ENCODE measurements around the gene TNPO1.

The TNPO1 gene

DNA sequence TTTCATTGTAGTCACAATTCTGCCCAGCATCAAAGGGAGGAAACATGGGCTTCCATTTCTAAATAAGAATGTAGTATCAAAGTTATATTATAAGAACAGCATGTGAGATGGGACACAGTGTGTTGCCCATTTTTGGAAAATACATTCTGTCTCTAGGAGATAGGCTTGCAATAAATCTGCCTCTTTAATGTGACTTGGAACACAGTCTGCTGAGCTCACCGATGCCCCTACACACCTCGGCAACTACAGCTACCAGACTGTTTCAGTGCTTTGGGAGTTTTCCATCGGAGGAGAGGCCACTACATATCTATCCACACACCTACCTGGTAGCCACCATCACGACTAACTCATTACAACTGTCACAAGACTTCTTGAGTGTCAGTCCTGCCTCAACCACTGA is 120.4 kb downstream of the TNPO1 start:
- DNase-seq (ENCODE audit: low read depth) = no peak
- H3K4me3 ChIP-seq (ENCODE audit: low read length) = no peak overlapping the region
- TF ChIP-seq, protein P1, sequence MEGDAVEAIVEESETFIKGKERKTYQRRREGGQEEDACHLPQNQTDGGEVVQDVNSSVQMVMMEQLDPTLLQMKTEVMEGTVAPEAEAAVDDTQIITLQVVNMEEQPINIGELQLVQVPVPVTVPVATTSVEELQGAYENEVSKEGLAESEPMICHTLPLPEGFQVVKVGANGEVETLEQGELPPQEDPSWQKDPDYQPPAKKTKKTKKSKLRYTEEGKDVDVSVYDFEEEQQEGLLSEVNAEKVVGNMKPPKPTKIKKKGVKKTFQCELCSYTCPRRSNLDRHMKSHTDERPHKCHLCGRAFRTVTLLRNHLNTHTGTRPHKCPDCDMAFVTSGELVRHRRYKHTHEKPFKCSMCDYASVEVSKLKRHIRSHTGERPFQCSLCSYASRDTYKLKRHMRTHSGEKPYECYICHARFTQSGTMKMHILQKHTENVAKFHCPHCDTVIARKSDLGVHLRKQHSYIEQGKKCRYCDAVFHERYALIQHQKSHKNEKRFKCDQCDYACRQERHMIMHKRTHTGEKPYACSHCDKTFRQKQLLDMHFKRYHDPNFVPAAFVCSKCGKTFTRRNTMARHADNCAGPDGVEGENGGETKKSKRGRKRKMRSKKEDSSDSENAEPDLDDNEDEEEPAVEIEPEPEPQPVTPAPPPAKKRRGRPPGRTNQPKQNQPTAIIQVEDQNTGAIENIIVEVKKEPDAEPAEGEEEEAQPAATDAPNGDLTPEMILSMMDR (IDR thresholded peaks at IDR 0.05; ENCODE audit: insufficient read depth, low read depth, low read length, missing control alignments) = no peak

DNA sequence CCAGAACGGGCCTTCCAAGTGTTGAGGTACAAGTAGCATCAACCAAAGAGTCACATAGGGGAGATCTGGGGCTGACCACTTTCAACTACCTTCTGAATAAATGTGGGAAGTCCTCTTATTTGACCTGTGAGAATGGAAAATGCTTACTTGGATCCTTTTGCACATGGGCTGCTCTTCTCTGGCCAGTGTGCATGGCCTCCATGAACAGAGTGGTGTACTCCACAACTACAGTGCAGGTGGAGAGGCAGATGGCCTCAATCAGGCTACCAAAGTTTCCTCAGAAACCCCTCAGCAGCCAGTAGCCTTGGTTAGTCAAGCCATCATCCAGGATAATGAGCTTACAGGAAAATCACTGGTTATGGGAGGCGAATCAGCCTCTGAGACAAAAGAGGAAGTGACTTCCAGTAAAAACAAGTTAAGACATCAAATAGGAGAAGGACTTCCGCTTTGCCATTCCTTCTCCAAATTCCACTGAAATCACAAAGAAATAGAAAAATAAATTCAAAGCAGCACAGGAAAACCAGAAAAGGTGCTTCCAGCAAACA is 121.1 kb downstream of the TNPO1 start:
- no peak overlapping the region for H3K4me3 ChIP-seq (ENCODE audit: low read length)
- TF ChIP-seq, protein P1 (IDR thresholded peaks at IDR 0.05; ENCODE audit: insufficient read depth, low read depth, low read length, missing control alignments) = no peak
- no peak for DNase-seq (ENCODE audit: low read depth)

DNA sequence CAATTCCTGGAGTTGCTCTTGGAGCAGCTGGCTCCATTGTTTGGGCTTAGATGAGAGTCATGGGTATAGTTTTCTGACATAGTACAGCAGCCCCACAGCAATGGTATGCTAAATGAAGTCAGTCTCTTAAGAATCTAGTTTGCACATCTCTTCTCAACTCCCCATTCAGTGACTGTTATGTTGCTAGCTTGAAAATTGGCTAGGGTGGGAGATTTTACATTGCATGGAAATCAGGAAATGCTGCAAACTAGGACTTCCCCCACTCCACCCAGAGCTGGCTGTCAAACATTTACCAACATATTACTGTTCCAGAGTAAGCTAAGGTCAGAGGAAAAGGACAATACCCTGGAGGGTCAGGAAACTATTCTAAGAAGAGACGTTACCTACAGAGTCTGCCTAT is 121.7 kb downstream of the TNPO1 start:
- TF ChIP-seq, protein P1 (IDR thresholded peaks at IDR 0.05; ENCODE audit: insufficient read depth, low read depth, low read length, missing control alignments) = no peak

DNA sequence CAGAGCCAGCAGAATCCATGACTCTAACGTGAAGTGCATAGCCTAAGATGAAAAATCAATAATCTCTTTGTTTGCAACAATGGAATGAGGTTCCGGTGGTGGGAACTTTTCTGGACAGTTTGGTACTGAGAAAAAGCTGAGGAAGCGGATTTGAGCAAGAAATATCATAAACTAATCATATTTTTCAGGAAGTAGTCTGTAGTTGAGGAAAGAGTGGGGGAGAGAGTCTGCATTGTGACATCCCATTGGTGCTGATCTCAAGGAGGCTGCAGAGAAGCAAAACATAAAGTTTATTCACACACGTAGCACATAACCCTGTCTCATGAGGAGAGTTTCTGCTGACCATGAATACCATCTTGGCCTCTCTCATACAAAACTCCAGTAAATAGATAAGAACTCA is 123.6 kb downstream of the TNPO1 start:
- TF ChIP-seq, protein P1 (IDR thresholded peaks at IDR 0.05; ENCODE audit: insufficient read depth, low read depth, low read length, missing control alignments) = no peak
- DNase-seq (ENCODE audit: low read depth) = no peak
- no peak overlapping the region for H3K4me3 ChIP-seq (ENCODE audit: low read length)

More for the DNA sequence above, 121.7 kb downstream of the TNPO1 start:
- no peak for DNase-seq (ENCODE audit: low read depth)
- no peak overlapping the region for H3K4me3 ChIP-seq (ENCODE audit: low read length)

DNA sequence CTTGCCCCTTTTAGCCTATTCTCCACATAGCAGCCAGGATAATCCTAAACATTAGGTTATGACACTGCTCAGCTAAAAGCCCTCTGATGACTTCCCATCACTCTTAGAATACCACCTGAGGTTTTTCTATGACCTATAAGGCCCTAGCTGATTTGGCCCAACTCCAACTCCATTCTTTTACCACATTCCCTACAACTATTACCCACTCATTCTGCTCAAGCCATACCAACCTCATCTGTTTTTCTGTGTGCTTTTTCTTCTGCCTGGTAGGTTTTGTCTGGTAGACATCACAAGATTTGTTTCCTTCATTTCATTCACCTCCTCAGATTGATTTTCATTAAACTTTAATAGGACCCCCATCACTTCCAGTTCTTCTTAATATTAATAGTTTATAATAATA is 126.8 kb downstream of the TNPO1 start:
- TF ChIP-seq, protein P1 (IDR thresholded peaks at IDR 0.05; ENCODE audit: insufficient read depth, low read depth, low read length, missing control alignments) = no peak
- DNase-seq (ENCODE audit: low read depth) = no peak

DNA sequence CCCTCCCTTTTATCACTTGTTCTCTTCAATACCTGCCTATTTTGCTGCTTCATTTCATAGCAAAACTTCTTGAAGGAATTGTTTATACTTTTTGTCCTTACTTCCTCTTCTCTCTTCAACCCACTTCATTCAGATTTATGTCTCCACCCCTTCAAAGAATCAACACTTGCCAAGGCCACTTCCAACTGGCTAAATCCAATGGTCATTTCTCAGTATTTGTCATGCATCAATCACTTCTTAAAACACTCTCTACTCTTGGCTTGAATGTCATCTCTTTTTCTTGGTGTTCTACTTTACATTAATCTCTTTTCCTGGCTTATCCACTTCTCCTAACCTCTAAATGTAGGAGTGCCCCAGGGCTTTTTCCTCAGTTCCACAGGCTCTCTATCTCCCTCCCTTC is 131.0 kb downstream of the TNPO1 start:
- H3K4me3 ChIP-seq (ENCODE audit: low read length) = no peak overlapping the region
- DNase-seq (ENCODE audit: low read depth) = no peak
- TF ChIP-seq, protein P1 (IDR thresholded peaks at IDR 0.05; ENCODE audit: insufficient read depth, low read depth, low read length, missing control alignments) = no peak

More for the DNA sequence above, 126.8 kb downstream of the TNPO1 start:
- H3K4me3 ChIP-seq (ENCODE audit: low read length) = no peak overlapping the region

DNA sequence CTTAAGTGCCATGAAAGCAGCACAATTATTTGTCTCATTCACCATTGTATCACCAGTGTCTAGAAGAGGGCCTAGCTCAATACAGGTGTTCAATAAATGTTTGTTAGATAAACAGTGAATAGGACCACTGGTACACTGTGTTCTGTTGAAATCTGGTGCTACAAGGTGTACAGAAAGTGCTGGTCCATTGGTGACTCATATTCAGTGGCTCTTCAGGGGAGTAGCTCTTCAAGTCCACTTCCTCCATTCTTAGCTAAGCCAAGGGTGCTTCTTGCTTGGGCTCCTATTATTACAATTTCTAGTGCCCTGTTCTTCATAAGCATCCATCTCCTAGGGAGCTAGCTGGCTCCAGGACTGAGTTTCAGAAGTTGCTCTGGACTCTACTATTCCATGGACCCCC is 133.0 kb downstream of the TNPO1 start:
- DNase-seq (ENCODE audit: low read depth) = peak; percentile 58
- TF ChIP-seq, protein P1 (IDR thresholded peaks at IDR 0.05; ENCODE audit: insufficient read depth, low read depth, low read length, missing control alignments) = no peak
- H3K4me3 ChIP-seq (ENCODE audit: low read length) = no peak overlapping the region
